Measurements from ENCODE around the gene SAMD14.

- no peak for TF ChIP-seq SIX5 (IDR thresholded peaks at IDR 0.05; ENCODE audit: low read depth, low read length, severe bottlenecking)
- no peak for TF ChIP-seq RAD21 (IDR thresholded peaks at IDR 0.05; ENCODE audit: insufficient read depth, low read depth, low read length)
- TF ChIP-seq CTCF (IDR thresholded peaks at IDR 0.05 in 2 of 3, conservative IDR thresholded peaks at IDR 0.05 in 1 of 3; ENCODE audit: control insufficient read depth in 2 of 3, extremely low read depth in 1 of 3, insufficient read depth in 1 of 3, low read depth in 3 of 3, low read length in 3 of 3): no peak
- TF ChIP-seq USF1 (IDR thresholded peaks at IDR 0.05; ENCODE audit: borderline replicate concordance, extremely low read length, insufficient read depth, low read depth, low read length): no peak
Measured at GRCh38 chr17:50164697-50164988, 34.7 kb upstream of the SAMD14 start.

All from GM12878 (cell line).